Suprapubic skin (tissue), 4 donors: Measurements from ENCODE around the gene MADD.

Experiments used
- EP300 ChIP-seq: sonication (generic); formaldehyde crosslinking; IDR thresholded peaks from one replicate; pipeline ENCODE4 v1.6.1; 2017; ENCODE audit warnings: antibody characterized with exemption
- POLR2A ChIP-seq, 2 donors: fragments of 450-650 bp; IDR thresholded peaks; one replicate each; pipeline ENCODE4 v1.6.1; 2017; ENCODE audit warnings: antibody characterized with exemption in 2 of 2, mild to moderate bottlenecking in 2 of 2, moderate library complexity in 2 of 2
- POLR2AphosphoS5 ChIP-seq, 3 donors: sonication (generic); formaldehyde crosslinking; IDR thresholded peaks; one replicate each; pipeline ENCODE4 v1.6.1; 2017; ENCODE audit warnings: antibody characterized with exemption in 3 of 3
- TF ChIP-seq, protein P1 (sequence below), 2 donors: fragments of 200-600 bp in 1 of 2; fragments of 450-650 bp in 1 of 2; sonication (generic) in 1 of 2; IDR thresholded peaks; one replicate each; pipeline ENCODE4 v1.5.1; 2016 to 2019; ENCODE audit warnings: antibody characterized with exemption in 2 of 2, mild to moderate bottlenecking in 1 of 2, moderate library complexity in 1 of 2

GRCh38 chr11:47261291-47261800, 8.6 kb upstream of the MADD start:
- TF ChIP-seq, protein P1, sequence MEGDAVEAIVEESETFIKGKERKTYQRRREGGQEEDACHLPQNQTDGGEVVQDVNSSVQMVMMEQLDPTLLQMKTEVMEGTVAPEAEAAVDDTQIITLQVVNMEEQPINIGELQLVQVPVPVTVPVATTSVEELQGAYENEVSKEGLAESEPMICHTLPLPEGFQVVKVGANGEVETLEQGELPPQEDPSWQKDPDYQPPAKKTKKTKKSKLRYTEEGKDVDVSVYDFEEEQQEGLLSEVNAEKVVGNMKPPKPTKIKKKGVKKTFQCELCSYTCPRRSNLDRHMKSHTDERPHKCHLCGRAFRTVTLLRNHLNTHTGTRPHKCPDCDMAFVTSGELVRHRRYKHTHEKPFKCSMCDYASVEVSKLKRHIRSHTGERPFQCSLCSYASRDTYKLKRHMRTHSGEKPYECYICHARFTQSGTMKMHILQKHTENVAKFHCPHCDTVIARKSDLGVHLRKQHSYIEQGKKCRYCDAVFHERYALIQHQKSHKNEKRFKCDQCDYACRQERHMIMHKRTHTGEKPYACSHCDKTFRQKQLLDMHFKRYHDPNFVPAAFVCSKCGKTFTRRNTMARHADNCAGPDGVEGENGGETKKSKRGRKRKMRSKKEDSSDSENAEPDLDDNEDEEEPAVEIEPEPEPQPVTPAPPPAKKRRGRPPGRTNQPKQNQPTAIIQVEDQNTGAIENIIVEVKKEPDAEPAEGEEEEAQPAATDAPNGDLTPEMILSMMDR (IDR thresholded peaks at IDR 0.05): no peak
- TF ChIP-seq POLR2A (IDR thresholded peaks at IDR 0.05) (no peak), POLR2AphosphoS5 (IDR thresholded peaks at IDR 0.05) (no peak), EP300 (no peak)
